Subcutaneous preadipocyte (primary cell): ENCODE measurements around the gene DDAH1. TPM values are rescaled to one million over a fixed set of nuclear protein-coding genes. Genes with fewer than 3 reads are reported as not detected.

ENCODE experiments used
- small RNA-seq: library from RNA; depleted of rRNA; stranded (forward); fragments of <200 nt; gene quantifications from one replicate; pipeline ENCODE3, GENCODE V24; 2012
- total RNA-seq: library from RNA; depleted of rRNA; stranded (reverse); fragments of >200 nt; gene quantifications from 2 replicates; pipeline ENCODE4 v1.2.3, GENCODE V29; 2012

Gene DDAH1
- 70.9 and 76.6 TPM in 2 replicates for total RNA-seq

DNA sequence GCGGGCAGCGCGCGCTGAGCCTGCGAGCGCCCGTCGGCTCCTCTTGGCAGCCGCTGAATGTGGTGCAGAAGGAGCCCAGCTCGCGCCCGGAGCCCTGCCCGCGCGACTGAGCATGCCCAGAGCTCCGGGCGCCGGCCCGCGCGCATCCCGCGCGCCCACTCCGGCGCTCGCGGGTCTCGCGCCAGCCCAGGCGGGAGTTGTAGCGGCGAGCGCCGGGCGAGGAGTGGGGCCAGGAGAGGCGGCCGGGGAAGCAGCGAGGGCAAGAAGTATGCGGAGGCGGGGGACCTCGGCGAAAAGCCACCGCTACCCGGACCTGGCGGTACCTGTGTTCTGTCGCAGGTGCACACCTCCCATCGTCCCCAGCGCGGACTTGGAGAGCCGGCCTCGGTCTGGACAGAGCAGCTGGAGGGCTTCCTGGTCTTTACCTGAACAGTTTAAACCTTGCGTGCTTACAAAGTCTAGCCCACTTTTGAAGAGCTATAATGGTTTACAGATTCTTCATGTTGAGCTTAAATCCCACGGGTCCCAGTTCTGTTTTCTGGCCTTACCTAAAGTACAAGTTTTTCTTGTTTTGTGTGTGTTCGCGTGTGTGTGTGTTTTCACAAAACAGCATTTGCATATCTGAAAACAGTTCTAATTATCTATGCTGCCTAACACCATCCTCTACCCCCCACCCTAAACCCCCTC is at the start of gene DDAH1:
DDAH1 (minus strand) TSS at position 61 of the 687 bp plus-strand sequence. CDS start 114 bp downstream, outside the sequence.

GRCh38 chr1:85276215-85276977 is 188.6 kb downstream of the DDAH1 start, which contains the start of gene BCL10:
Gene BCL10 (minus strand): TSS chr1:85276632. CDS start chr1:85276352, 280 bp downstream.

Small RNA genes lying within 50 kb of the gene (small RNA-seq; reads per million reads assigned to genes)
- not detected for gene RF00019

Other genes with a start within 250 kb of the DDAH1 start
- 7.0 and 7.8 TPM in 2 replicates for gene C1orf52, start 205.5 kb downstream of the DDAH1 start, total RNA-seq
- 25.4 and 37.9 TPM in 2 replicates for gene BCL10, start 188.5 kb downstream of the DDAH1 start, total RNA-seq
- 23.7 and 26.1 TPM in 2 replicates for gene CCN1, start 115.6 kb upstream of the DDAH1 start, total RNA-seq
- 11.0 and 12.3 TPM in 2 replicates for gene ZNHIT6, start 243.3 kb upstream of the DDAH1 start, total RNA-seq